IPS-NIHi7 (cell line): ENCODE results near the gene ASAP2.

Experiments
- DNase-seq: peaks from one replicate; pipeline ENCODE4 v3.0.0; 2012; ENCODE audit warnings: mixed read lengths; ENCODE audit errors: extremely low spot score

The ASAP2 gene

DNA sequence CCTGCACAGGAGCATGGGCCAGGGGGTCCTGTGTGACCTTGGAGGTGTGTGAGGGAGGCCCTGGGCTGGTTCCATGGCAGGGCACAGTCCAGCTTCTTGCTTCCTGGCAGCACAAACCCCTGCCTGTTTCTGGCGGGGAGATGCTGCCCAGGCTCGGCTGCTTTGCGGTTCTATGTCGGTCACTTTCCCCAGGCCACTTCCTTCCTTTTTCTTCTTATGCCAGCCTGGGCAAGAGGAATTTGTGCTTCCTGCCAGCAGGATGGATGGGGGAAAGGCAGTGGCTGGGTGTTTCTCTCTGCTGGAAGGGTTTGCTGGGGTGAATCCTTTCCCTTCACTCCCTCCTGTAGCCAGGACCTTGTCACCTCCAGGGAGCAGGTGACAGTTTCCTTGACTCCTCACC, 24.3 kb downstream of the ASAP2 start:
- no peak for DNase-seq

DNA sequence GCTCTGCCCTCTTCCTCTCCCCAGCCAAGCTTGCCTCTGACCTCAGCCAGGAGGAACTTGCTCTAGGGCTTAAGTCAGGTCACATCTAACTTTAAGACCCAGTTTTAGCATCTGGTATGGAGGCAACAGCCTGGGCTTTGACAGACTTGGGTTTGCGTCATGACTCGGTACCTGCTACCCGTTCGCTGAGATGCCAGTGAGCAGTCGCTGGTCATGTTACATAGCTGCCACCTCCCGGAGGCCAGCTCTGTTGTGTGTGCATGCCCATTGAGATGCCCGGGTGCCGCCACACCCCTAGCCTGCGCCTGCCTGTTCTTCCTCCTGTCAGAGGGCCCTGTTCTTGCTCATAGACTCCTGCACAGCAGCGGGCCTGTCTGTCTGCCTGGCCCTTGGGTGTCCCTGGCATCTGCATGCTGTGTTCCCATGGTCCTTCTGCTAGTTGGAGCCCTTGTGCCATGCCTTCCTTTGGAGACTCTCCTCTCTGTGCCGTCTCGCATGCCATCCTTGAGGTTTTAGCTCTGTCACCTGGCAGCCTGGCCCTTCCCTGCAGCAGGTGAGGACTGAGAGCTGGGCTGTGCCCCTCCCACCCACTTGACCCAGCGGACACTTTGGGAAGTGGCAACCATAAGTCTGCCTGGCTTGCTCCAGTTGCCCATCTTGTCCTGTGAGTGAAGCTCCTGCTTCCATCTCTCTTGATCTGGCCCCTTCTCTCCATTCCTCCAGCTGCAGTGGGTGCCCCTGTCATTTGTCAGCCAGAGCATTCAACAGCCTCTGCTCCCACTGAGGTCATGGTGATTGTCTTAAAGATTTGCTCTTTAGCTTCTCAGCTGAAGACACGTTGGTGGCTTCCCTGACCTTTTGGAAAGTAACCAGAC, 24.9 kb downstream of the ASAP2 start:
- no peak for DNase-seq

DNA sequence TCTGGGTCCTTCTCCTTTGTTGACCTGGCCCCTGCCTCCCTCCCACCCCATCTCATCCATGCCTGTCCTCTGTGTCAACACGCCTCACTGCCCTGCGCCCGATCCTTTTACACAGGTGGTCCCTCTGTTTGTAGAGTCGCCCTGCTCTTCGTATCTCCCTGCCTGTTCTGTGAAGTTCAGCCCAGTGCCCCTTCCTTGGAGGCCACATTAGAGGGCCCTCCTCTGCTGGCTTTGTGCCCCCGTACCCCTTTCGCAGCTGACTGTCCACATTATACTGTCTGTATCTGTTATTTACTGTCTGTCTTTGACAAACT, 25.5 kb downstream of the ASAP2 start:
- no peak for DNase-seq

DNA sequence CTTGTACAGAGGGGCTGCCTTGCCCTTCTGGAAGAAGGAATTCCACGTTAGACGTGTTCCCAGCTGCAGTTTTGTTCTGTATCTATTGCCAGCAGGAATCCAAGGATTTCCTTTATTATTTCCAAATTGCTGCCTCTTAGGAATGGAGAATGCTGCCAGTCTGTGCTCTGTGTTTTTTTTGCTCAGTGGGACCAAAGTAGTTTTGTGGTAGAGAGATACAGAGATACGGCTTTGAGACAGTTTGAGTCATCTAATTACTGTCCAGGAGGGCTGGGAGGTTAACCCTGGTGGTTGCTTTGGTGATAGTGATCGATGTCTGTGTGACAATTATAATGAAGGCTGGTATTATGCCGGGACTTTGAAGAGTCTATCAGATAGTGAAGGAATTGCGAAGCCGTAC, 26.3 kb downstream of the ASAP2 start:
- no peak for DNase-seq

DNA sequence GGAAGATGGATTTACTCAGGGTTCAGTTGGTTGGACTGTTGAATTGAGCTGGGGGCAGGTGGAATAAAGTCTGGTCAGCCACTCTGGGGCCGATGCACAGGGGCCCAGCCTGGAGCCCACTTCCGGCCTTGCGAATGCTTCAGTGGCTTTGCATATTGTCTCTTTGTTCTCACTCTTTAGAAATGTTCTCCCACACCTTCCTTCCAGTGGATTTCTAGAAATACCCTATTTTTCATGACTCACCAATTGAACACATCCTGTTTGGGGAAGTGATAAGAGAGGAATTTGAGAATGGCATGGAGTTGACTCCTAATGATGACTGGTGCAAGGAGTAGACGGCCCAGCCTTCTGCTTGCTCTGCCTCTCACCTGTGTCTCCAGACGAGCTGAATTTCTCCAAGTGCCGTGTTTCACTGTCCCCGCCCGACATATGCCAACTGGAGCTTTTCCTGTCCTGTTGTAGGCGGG, 28.1 kb downstream of the ASAP2 start:
- DNase-seq: no peak

DNA sequence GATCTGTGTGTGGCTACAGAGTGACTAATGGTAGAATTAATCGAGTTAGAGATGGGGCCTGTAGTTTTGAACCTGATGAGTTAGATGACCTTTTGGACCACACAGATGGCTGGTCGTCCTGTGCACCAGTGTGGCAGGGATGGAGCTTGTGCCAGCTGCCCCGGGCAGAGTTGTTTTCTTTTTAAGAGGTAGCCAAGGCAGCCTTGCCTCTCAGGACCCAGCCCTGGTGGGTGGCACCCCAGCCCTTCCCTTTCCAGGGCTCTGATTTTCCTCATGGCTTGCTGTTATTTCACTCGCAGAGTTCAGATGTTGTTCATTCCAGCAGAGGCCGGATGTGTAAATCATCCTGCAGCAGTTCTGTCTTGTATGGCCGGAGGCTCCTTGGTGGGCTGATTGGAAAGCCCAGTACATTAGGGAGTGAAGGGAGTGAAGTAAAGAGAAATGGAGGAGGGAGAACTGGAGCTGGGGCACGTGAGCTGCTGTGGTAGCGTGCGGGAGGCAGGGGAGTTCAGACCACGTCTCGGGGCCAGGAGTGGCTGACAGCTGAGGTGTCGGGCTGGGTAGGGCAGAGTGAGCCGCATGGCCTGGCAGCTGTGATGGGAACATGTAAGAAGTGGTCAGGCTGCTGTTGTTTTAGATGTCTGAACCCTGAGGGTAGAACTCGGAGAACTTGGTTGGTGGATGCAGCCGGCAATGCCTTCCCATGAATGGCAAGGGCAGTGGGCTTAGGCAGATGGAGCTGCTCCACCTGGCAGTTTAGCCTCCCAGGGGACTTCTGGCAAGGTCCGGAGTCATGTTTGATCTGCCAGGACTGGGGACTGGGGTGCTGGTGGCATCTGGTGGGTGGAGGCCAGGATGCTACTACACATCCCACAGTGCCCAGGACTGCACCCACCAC, 28.8 kb downstream of the ASAP2 start:
- DNase-seq: no peak

DNA sequence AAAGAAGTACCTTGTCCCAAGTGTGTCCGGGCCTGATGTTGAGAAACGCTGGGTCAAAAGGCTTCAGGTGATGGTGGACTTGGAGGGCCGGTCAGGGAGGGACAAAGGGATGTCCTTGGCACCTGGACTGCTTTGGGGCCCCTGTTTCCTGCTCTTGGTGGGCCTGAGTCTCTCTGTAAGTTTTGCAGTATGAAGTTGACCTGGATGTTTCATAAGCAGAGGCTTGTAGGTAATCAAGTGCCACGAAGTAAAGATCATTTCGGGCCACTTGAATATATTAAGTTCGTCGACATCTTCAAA, 29.4 kb downstream of the ASAP2 start:
- DNase-seq: no peak

DNA sequence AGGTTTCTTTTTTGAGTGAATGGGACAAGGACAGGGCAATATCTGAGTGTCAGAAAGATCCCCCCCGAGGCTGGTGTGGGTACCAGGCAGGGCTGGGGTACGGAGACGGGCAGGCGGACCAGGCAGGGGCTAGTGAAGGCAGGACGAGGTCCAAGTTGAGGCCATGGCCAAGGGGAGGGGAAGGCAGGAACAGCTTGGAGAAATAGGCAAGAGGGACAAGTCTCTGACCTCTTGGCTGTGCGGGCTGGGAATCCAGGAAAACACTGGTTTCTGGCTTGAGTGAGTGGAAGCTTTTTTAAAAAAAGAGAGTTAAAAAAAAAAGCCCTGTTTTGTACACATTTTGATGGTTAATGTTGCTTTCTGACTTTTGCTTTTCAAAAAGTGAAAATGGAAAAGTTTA, 30.3 kb downstream of the ASAP2 start:
- no peak for DNase-seq

DNA sequence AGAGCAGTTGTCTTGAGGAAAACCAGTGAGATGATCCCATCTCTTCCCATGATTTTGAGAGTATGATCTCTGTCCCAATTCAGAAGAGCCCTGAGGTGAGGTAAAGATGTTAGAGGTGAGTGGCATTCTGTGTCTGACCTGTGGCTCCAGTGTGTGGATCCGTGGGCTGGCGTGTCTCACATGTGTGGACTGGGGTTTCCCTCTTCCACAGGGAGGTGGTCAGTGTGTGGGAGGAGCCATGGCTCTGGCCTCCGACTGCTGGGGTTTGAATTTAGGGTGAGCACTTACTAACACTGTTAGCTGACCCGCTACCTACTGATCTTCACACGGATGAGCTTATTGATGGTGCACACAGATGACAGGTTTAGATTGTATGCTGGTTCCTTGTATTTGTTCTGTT, 31.2 kb downstream of the ASAP2 start:
- DNase-seq: no peak

DNA sequence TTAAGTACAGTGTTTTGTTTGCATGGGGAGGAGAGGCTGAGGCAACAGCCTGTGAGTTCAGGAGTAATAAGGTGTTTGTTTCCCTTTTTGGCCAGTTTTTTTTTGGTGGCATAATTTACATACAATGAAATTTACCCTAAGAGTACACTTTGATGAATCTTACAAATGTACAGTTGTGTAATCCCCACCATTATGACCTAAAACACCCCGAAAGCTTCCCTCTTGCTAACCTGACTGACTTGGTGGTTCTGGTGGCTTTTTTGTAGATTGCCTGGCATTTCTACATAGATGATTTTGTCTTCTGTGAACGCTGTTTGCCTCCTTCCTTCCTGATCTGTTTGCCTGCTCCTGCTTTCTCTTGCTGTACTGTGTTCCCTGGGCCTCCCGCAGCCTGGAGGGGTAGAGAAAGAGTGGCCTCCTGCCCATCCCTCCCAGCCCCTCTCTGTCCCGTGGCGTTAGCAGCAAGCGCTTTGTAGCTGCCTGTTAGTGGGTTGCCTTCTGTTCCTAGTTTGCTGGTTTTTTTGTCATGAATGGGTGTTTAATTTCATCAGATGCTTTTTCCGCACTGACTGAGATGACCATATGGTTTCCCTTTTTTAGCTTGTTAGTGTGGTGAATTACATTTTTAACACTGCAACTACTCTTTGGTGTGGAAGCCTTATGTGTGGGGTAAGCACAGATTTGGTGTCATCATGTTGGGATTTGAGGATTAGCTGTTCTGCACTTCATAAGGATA, 32.1 kb downstream of the ASAP2 start:
- no peak for DNase-seq

DNA sequence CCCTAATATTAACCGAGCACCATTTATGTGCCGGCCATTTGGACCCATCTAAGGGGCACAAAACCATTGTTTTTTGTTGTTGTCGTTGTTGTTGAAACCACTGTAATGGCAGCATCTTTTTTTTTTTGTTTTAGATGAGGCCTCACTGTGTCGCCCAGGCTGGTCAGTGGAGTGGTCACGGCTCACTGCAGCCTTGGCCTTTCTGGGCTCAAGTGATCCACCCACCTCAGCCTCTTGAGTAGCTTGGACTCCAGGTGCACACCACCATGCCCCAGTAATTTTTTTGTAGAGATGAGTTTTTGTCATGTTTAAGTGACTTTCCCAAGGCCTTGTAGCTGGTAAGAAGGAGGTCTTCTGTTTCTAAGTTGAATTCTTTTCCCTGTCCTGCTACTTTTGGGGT, 33.0 kb downstream of the ASAP2 start:
- no peak for DNase-seq

DNA sequence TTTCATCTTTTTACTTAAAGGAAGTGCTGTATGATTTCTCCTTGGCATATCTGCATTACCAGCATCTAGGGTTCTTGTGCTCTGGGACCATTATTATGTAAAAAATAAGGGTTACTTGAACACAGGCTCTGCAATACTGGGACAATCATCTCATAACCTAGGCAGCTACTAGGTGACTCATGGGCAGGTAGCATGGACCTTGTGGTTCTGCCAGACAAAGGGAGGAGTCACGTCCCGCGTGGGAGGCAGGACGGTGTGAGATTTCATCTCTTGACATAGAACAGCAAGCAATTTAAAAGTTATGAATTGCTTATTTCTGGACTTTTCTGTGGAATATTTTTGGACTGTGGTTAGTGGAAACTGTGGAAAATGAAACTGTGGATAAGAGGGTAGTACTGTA, 34.1 kb downstream of the ASAP2 start:
- DNase-seq: no peak

DNA sequence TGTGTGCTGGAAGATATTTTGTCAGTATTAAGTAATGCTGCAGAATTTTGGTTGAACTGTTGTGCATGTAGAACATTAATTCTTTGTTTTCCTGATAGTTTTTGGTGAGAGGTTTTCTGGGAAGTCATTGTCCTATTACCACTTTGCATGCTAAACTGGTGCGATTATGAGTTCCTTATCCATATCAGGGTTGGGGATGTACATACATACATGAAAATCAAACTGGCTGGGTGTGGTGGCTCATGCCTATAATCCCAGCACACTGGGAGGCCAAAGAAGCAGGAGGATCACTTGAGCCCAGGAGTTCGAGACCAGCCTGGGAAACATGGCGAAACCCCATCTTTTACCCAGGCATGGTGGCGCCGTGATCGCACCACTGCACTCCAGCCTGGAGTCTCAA, 34.6 kb downstream of the ASAP2 start:
- no peak for DNase-seq

DNA sequence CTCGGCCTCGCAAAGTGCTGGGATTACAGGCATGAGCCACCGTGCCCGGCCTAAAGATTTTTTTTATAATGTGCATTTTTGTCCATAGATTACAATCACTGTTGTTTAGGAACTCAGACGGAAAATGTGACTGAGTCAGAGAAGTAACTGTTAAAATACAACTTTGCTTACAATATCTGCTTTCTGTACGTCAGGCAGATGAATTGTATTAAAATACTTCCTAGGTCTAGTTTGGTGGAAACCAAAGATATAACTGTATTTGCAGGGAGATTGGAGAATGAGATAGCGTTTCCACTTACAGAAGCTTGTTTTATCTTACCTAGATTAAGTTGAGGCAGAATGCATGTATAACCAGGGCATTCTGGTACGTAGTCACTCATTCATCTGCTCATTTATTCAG, 36.7 kb downstream of the ASAP2 start:
- DNase-seq: no peak

DNA sequence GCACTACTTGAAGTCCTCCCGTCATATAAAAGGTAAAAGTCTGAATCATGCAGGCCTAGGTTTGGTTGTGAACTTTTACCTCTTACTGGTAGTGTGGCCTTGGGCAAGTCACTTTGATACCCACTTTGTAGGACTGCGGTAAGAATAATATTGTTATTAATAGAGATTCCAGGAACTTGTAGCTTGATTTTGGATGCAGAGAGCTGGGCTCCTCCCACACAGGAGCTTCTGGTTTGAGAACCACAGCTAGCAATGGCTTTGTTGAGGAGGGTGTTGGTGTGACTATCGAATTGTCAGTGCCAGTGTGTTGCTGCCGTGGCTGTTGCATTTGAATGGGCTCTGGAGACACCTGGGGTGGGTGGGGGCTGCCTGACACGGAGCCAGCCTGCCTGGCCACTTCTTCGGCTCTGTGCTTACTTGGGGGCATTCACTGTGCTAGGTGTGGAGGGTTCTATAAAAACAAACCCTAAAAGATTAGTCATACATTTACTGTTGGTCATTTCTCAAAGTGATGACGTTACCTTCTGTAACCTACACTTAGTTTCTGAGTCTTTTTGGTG, 38.5 kb downstream of the ASAP2 start:
- DNase-seq: peak; percentile 47

DNA sequence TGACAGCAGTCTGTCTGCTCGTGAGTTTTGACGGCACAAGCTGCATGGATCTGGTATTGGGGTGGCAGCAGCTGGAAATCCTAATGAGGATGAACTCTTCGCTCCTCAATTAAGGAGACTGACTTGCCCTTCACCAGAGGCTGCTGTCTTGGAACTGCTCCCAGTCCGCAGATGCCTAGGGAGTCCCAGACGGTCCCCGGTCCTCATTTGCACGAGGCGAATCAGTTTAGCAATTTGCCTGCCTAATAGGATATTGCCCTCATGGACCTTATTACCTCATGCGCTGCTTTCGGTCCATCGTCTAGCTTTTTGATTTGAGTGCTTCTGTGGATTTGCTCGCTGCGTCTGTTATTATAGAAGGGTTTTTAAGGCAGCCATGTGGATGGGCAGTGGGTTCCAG, 40.6 kb downstream of the ASAP2 start:
- no peak for DNase-seq

DNA sequence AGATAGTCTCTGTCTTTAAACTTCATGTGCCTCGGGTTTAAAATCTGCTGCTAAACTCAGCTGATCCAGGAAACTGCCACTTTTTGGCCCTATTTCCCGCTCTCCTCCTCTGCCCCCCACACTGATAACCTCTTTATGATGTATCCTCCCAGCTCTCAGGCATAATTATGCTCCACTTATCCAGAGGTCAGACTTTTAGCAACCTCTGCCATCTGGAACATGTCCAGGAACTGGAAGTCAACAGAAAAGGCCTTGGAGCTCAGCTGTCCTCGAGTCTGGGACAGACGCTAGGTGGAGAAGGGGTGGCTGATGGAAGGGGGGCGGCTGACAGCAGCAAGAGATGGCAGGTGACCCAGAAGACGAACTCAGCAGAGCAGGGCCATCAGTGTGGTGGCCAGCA, 41.2 kb downstream of the ASAP2 start:
- DNase-seq: no peak

DNA sequence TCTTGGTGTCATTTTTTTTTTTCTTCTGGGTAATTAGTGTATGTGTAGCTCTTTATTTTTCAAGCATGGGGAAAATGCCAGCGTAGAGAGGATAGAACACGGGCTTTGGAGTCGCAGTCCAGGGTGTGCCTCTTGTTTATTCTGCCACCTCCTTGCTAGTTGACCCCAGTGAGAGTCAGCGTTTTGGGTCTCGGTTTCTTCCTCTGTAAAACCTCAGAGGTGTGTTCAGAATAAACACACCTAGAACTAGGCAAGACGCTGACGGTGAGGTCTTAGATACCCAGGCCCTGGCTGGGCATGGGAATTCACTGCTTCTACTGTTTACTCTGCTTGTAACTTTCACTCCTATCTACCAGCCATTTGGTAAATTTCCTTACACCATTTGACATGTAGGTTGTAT, 41.8 kb downstream of the ASAP2 start:
- DNase-seq: no peak

DNA sequence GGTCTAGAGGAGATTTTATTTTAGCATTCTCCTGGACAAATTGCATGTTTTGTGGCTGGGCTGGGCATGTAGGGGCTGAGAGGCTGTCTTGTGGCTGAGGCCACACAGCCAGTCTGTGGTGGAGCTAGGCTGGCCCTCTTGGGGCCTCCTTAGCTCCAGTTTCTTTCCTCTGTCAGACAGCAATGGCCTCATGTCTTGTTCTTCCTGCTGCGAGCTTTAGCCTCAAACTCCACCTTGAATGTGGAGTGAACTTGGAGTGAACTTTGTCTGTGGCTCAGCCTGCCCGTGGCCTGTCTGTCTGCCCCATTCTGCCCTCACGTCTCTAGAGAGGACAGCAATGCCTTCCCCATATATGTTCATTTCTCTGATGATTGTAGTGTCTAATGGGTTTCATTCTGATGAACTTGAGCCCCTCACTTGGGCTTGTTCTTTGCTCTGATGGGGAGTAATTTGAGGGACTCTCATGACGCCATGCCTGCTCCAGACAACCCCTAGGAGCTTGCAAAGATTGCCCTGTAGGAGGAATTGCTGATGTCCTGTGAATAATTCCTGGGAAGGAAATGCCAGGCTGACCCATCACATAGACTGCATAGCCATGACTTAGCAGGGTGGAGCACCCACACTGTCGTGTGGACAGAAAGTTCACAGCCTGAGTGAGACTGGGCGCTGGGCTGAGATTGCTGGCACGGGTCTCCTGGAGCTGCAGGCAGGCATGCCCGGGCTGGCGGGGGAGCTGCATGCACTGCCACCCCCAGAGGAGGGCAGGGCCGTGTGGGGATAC, 42.6 kb downstream of the ASAP2 start:
- DNase-seq: no peak

DNA sequence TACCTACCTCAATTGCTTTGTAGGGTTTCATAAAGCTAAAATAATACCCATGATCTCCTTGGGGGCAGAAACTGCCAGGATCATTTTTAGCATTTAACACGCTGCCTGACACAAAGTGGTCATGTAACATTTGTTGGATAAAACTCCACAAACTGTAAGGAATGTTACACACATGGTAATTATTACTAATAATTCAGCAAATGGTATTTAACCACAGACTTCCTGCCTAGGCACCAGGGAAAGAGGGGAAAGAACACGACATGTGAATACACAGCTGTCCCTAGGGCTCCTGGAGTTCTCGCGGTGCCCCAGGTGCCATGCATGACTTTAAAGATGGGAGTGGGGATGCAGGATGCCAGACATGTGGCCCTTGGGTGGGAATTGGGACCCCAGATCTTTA, 43.5 kb downstream of the ASAP2 start:
- DNase-seq: no peak

DNA sequence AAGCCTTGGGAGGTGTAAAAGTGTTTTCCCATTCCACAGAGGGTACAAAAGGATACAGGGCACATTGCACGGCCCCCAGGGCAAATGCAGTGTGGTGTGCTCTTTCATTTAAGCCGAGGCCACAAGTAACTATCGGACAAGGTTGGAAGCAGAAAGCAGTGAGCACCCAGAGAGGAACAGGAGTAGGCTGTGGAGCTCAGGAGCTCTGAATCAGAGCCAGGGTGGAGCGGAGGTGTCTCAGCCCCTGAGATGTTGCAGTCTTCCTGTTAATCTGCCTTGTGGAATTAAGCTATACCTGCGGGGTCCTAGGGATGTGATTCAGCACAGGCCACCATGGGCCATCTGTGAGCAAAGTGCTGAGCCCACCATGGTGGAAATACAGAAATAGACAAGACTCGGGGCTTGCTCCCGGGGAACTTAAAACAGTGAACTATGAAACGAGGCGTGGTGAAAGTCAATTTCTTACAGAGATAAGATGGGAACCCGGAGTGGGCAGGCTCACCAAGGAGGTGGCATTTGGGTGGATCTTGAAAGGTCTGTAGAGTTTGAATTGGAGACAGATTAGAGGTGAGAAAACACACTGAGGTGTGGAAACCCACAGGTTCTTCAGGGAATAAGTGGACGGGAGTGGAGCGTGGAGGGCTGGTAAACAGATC, 44.0 kb downstream of the ASAP2 start:
- DNase-seq: no peak
